ENCODE results near the gene THRB.

THRB gene

GRCh38 chr3:24294150-24294549 is 200.5 kb downstream of the THRB start:
- Histone ChIP-seq H3K9me2 (replicated peaks; ENCODE audit: insufficient read depth, low read length) (no peaks in the 10 kb centered on the region), H2AFZ (ENCODE audit: low read depth, low read length, severe bottlenecking) (no peak overlapping the region)
- TF ChIP-seq CTCF (IDR thresholded peaks at IDR 0.05; ENCODE audit: insufficient read depth, low read length, poor library complexity, severe bottlenecking) (no peak), EZH2phosphoT487 (conservative IDR thresholded peaks at IDR 0.05; ENCODE audit: low read length) (no peak)

GRCh38 chr3:24291646-24292045 is 203.0 kb downstream of the THRB start:
- TF ChIP-seq CTCF (IDR thresholded peaks at IDR 0.05; ENCODE audit: insufficient read depth, low read length, poor library complexity, severe bottlenecking) (no peak), EZH2phosphoT487 (conservative IDR thresholded peaks at IDR 0.05; ENCODE audit: low read length) (no peak)
- no peak overlapping the region for H3K4me2 ChIP-seq (ENCODE audit: low read depth, low read length, poor library complexity, severe bottlenecking)
- H4K20me1 ChIP-seq (ENCODE audit: low read depth, low read length), result no peaks in the 10 kb centered on the region
- no peaks in the 10 kb centered on the region for H3K79me2 ChIP-seq (ENCODE audit: insufficient read depth, low read length)
- no peaks in the 10 kb centered on the region for H3F3A ChIP-seq (ENCODE audit: insufficient read depth)
- H2AFZ ChIP-seq (ENCODE audit: low read depth, low read length, severe bottlenecking), result no peak overlapping the region
- no peaks in the 10 kb centered on the region for H3K27me3 ChIP-seq (ENCODE audit: low read length)
- no peak overlapping the region for H3K4me3 ChIP-seq (ENCODE audit: insufficient read depth, low read length, poor library complexity, severe bottlenecking)
- no peaks in the 10 kb centered on the region for H3K36me3 ChIP-seq (ENCODE audit: low read length)
- no peak overlapping the region for H3K27ac ChIP-seq (ENCODE audit: low read depth, low read length)
- H3K9me2 ChIP-seq (replicated peaks; ENCODE audit: insufficient read depth, low read length), result no peaks in the 10 kb centered on the region
- H3K9me3 ChIP-seq (ENCODE audit: insufficient read depth, low read length), result no peaks in the 10 kb centered on the region
- no peak overlapping the region for H3K9ac ChIP-seq (ENCODE audit: low read length)

More at GRCh38 chr3:24294150-24294549, 200.5 kb downstream of the THRB start:
- no peak overlapping the region for H3K27ac ChIP-seq (ENCODE audit: low read depth, low read length)
- no peak overlapping the region for H3K4me2 ChIP-seq (ENCODE audit: low read depth, low read length, poor library complexity, severe bottlenecking)
- H3F3A ChIP-seq (ENCODE audit: insufficient read depth), result no peaks in the 10 kb centered on the region
- no peaks in the 10 kb centered on the region for H4K20me1 ChIP-seq (ENCODE audit: low read depth, low read length)
- no peak overlapping the region for H3K9ac ChIP-seq (ENCODE audit: low read length)
- no peaks in the 10 kb centered on the region for H3K27me3 ChIP-seq (ENCODE audit: low read length)
- no peaks in the 10 kb centered on the region for H3K36me3 ChIP-seq (ENCODE audit: low read length)
- no peaks in the 10 kb centered on the region for H3K79me2 ChIP-seq (ENCODE audit: insufficient read depth, low read length)
- no peak overlapping the region for H3K4me3 ChIP-seq (ENCODE audit: insufficient read depth, low read length, poor library complexity, severe bottlenecking)
- no peaks in the 10 kb centered on the region for H3K9me3 ChIP-seq (ENCODE audit: insufficient read depth, low read length)

- H4K20me1 ChIP-seq (ENCODE audit: low read depth, low read length), result no peaks in the 10 kb centered on the region
- H3K36me3 ChIP-seq (ENCODE audit: low read length), result no peaks in the 10 kb centered on the region
- no peak overlapping the region for H3K9ac ChIP-seq (ENCODE audit: low read length)
- H3K27me3 ChIP-seq (ENCODE audit: low read length), result no peaks in the 10 kb centered on the region
- TF ChIP-seq EZH2phosphoT487 (conservative IDR thresholded peaks at IDR 0.05; ENCODE audit: low read length) (no peak), CTCF (IDR thresholded peaks at IDR 0.05; ENCODE audit: insufficient read depth, low read length, poor library complexity, severe bottlenecking) (no peak)
- no peaks in the 10 kb centered on the region for H3F3A ChIP-seq (ENCODE audit: insufficient read depth)
- no peak overlapping the region for H3K4me2 ChIP-seq (ENCODE audit: low read depth, low read length, poor library complexity, severe bottlenecking)
- H3K79me2 ChIP-seq (ENCODE audit: insufficient read depth, low read length), result no peaks in the 10 kb centered on the region
- no peaks in the 10 kb centered on the region for H3K9me3 ChIP-seq (ENCODE audit: insufficient read depth, low read length)
- no peak overlapping the region for H3K27ac ChIP-seq (ENCODE audit: low read depth, low read length)
- no peaks in the 10 kb centered on the region for H3K9me2 ChIP-seq (replicated peaks; ENCODE audit: insufficient read depth, low read length)
- H3K4me3 ChIP-seq (ENCODE audit: insufficient read depth, low read length, poor library complexity, severe bottlenecking), result no peak overlapping the region
- no peak overlapping the region for H2AFZ ChIP-seq (ENCODE audit: low read depth, low read length, severe bottlenecking)
Measured at GRCh38 chr3:24290596-24290995, 204.1 kb downstream of the THRB start.

Measured in SU-DHL-6 (cell line).